ENCODE results near the gene CCN5. TPM values are rescaled to one million over a fixed set of nuclear protein-coding genes. Genes with fewer than 3 reads are reported as not detected.
A peak's percentile ranks its signal among the peaks of the same experiment; 100 is the strongest.

The CCN5 gene
- total and polyA plus RNA-seq, 2 of the 13 experiments (the other 11 are each of a cell fraction or from before 2014, with no cell fraction given) = 0.12 TPM; not detected in 1

GRCh38 chr20:44703183-44703925 is 11.8 kb upstream of the CCN5 start:
- Histone ChIP-seq H3K4me3 (replicated peaks in 1 of 3; ENCODE audit: insufficient read depth in 1 of 3, low read depth in 2 of 3, low read length in 3 of 3) (no peak overlapping the region), H3K27me3 (ENCODE audit: control insufficient read depth in 1 of 2, insufficient read depth in 2 of 2, low read length in 2 of 2) (peaks cover 4 to 32% of the 10 kb centered on the region in 2 experiments; a peak in 3 of 5 replicates), H4K20me1 (ENCODE audit: insufficient read depth, low read length) (no peaks in the 10 kb centered on the region), H3K36me3 (replicated peaks in 1 of 2; ENCODE audit: control insufficient read depth in 1 of 2, insufficient read depth in 2 of 2, low read length in 2 of 2) (no peaks in the 10 kb centered on the region), H2AFZ (ENCODE audit: low read length) (no peak overlapping the region), H3K79me2 (ENCODE audit: insufficient read depth, low read length) (no peaks in the 10 kb centered on the region), H3K9ac (ENCODE audit: insufficient read depth, low read depth, low read length) (no peak overlapping the region), H3K27ac (ENCODE audit: extremely low read length, insufficient read depth, low read length) (no peak overlapping the region), H3K4me2 (ENCODE audit: low read depth, low read length) (no peak overlapping the region; the same call in 1 of the 2 replicates), H3K4me1 (ENCODE audit: insufficient read depth, low read length) (peaks cover 8% of the 10 kb centered on the region; the same call in 1 of the 2 replicates), H3K9me3 (ENCODE audit: low read length) (no peaks in the 10 kb centered on the region)
- intact Hi-C loops (cut with micrococcal nuclease; ENCODE audit: unreplicated experiment) (no loop called here), in situ Hi-C loops (cut with HindIII; ENCODE audit: extremely low pct_ligation_motif_present, low pct_unique_long_range_greater_than_20kb) (no loop called here)
- ChIA-PET POLR2A (no interaction called here), CTCF (ENCODE audit: low intra/inter-chr PET ratio, low total read pairs) (no interaction called here)
- ATAC-seq (peak; percentile 29), DNase-seq (ENCODE audit: low spot score) (no peak), FAIRE-seq (no peak)
- no TSS peak for BruUV-seq (replicated peaks)
- WGBS (ENCODE audit: low lambda C conversion rate) = 43% methylated on average over 12 of the region's 12 CpGs
- 0 out of 2 replicates have a peak, but pooled peaks have one; percentile 4 for TF ChIP-seq HMG20A (CRISPR knock-in tag; IDR thresholded peaks at IDR 0.05; ENCODE audit: borderline replicate concordance)
- TF ChIP-seq, protein P1, sequence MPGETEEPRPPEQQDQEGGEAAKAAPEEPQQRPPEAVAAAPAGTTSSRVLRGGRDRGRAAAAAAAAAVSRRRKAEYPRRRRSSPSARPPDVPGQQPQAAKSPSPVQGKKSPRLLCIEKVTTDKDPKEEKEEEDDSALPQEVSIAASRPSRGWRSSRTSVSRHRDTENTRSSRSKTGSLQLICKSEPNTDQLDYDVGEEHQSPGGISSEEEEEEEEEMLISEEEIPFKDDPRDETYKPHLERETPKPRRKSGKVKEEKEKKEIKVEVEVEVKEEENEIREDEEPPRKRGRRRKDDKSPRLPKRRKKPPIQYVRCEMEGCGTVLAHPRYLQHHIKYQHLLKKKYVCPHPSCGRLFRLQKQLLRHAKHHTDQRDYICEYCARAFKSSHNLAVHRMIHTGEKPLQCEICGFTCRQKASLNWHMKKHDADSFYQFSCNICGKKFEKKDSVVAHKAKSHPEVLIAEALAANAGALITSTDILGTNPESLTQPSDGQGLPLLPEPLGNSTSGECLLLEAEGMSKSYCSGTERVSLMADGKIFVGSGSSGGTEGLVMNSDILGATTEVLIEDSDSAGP (CRISPR knock-in tag; IDR thresholded peaks at IDR 0.05; ENCODE audit: borderline replicate concordance) = no peak
- TF ChIP-seq ZNF614 (CRISPR knock-in tag; IDR thresholded peaks at IDR 0.05; ENCODE audit: borderline replicate concordance) = no peak

DNA sequence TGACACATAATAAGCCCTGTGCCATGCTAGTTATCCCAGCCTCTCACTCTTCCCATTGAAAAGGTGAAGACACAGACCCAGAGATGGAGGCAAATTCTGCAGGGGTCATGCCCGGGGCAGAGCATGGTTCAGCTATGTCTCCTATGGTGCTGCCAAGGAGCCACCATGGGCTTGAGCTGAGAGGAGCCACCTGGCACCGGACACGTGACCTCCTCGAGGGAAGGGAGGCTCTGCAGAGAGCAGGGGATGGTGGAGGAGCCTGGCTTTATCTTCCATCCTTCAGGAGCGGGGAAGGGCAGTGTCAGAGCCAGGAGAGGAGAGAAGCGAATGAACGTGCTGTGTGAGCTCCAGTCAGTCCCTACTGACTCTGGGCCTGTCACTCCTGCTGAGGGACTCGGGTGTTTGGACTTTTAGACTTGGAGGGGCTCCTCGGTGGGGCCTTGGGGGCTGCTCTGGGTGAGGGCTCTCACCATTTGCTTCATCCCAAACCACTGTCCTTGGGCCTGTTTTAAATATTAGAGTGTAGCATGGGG is 11.1 kb upstream of the CCN5 start:
- WGBS (ENCODE audit: low lambda C conversion rate) = 18% methylated on average over 9 of the region's 9 CpGs
- ChIA-PET POLR2A (no interaction called here), CTCF (ENCODE audit: low intra/inter-chr PET ratio, low total read pairs) (no interaction called here)
- no peak overlapping the region for H3K4me3 ChIP-seq (replicated peaks in 1 of 3; ENCODE audit: insufficient read depth in 1 of 3, low read depth in 2 of 3, low read length in 3 of 3)
- no peaks in the 10 kb centered on the region for H3K9me3 ChIP-seq (ENCODE audit: low read length)
- H2AFZ ChIP-seq (ENCODE audit: low read length) = no peak overlapping the region
- peaks cover 8% of the 10 kb centered on the region; the same call in 1 of the 2 replicates for H3K4me1 ChIP-seq (ENCODE audit: insufficient read depth, low read length)
- H3K79me2 ChIP-seq (ENCODE audit: insufficient read depth, low read length) = no peaks in the 10 kb centered on the region
- no peaks in the 10 kb centered on the region for H4K20me1 ChIP-seq (ENCODE audit: insufficient read depth, low read length)
- no TSS peak for BruUV-seq (replicated peaks)
- peaks cover 6 to 32% of the 10 kb centered on the region in 2 experiments; a peak in 3 of 5 replicates for H3K27me3 ChIP-seq (ENCODE audit: control insufficient read depth in 1 of 2, insufficient read depth in 2 of 2, low read length in 2 of 2)
- H3K9ac ChIP-seq (ENCODE audit: insufficient read depth, low read depth, low read length) = no peak overlapping the region
- no peak for DNase-seq (ENCODE audit: low spot score)
- H3K36me3 ChIP-seq (replicated peaks in 1 of 2; ENCODE audit: control insufficient read depth in 1 of 2, insufficient read depth in 2 of 2, low read length in 2 of 2) = no peaks in the 10 kb centered on the region
- ATAC-seq = no peak
- in situ Hi-C loops (cut with HindIII; ENCODE audit: extremely low pct_ligation_motif_present, low pct_unique_long_range_greater_than_20kb) (no loop called here), intact Hi-C loops (cut with micrococcal nuclease; ENCODE audit: unreplicated experiment) (no loop called here)
- FAIRE-seq = no peak
- H3K4me2 ChIP-seq (ENCODE audit: low read depth, low read length) = no peak overlapping the region
- TF ChIP-seq RAD51 (IDR thresholded peaks at IDR 0.05; ENCODE audit: borderline replicate concordance) = peak; percentile 5; the same call in 1 of the 2 replicates
- TF ChIP-seq ATF3 (CRISPR knock-in tag; IDR thresholded peaks at IDR 0.05) = no peak
- TF ChIP-seq, protein P2, sequence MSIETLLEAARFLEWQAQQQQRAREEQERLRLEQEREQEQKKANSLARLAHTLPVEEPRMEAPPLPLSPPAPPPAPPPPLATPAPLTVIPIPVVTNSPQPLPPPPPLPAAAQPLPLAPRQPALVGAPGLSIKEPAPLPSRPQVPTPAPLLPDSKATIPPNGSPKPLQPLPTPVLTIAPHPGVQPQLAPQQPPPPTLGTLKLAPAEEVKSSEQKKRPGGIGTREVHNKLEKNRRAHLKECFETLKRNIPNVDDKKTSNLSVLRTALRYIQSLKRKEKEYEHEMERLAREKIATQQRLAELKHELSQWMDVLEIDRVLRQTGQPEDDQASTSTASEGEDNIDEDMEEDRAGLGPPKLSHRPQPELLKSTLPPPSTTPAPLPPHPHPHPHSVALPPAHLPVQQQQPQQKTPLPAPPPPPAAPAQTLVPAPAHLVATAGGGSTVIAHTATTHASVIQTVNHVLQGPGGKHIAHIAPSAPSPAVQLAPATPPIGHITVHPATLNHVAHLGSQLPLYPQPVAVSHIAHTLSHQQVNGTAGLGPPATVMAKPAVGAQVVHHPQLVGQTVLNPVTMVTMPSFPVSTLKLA (IDR thresholded peaks at IDR 0.05) = 0 out of 2 replicates have a peak, but pooled peaks have one; percentile 22
- no peak overlapping the region for H3K27ac ChIP-seq (ENCODE audit: extremely low read length, insufficient read depth, low read length)
